SK-N-SH (cell line): ENCODE data around the gene HEG1. TPM values are rescaled to one million over a fixed set of nuclear protein-coding genes. Genes with fewer than 3 reads are reported as not detected.

Experiments used
- CTCF ChIA-PET: fragments of 300-600, 350-600 bp; formaldehyde crosslinking; extraction: SDS; loops from one replicate; lab custom pipeline; 2021; lab: Yijun Ruan, JAX
- POLR2A ChIA-PET: fragments of 350-600 bp; sonication (Branson Sonifier 250); formaldehyde crosslinking; extraction: SDS; loops from one replicate; lab custom pipeline; 2020; ENCODE audit warnings: antibody characterized with exemption, inconsistent platforms; lab: Yijun Ruan, JAX
- DNase-seq: peaks from one replicate; pipeline ENCODE4 v3.0.0; 2012
- H2AFZ ChIP-seq: fragments of 200-600 bp; sonication (generic); 2 replicates; pipeline ENCODE4 v1.8.1; 2016; ENCODE audit warnings: antibody characterized with exemption, mild to moderate bottlenecking, low read depth
- H3F3A ChIP-seq: fragments of 200-600 bp; sonication (generic); replicated peaks from 2 replicates; pipeline ENCODE3; 2016; ENCODE audit warnings: antibody characterized with exemption, mild to moderate bottlenecking; ENCODE audit not compliant: insufficient read depth
- H3K27ac ChIP-seq, 2 experiments: fragments of 200-500 bp in 1 of 2; fragments of 200-600 bp in 1 of 2; sonication (Bioruptor generic) in 1 of 2; sonication (generic), shearing (Covaris generic) in 1 of 2; 2 replicates each; pipeline versions ENCODE4 v1.5.1 to v1.6.1; 2014 to 2016; ENCODE audit warnings: low read depth in 2 of 2, inconsistent platforms in 1 of 2, low read length in 1 of 2, mild to moderate bottlenecking in 1 of 2, mixed read lengths in 1 of 2
- H3K27me3 ChIP-seq: fragments of 200-600 bp; sonication (generic), shearing (Covaris generic); 2 replicates; pipeline ENCODE4 v1.6.1; 2016; ENCODE audit warnings: mixed run types; ENCODE audit not compliant: insufficient read depth
- H3K36me3 ChIP-seq, 2 experiments: fragments of 200-500 bp in 1 of 2; fragments of 200-600 bp in 1 of 2; sonication (Bioruptor generic) in 1 of 2; sonication (generic) in 1 of 2; replicated peaks in 1 of 2; 2 replicates each; pipeline versions ENCODE3 to v1.5.1; 2014 to 2016; ENCODE audit warnings: low read length in 1 of 2, mild to moderate bottlenecking in 1 of 2; ENCODE audit not compliant: insufficient read depth in 2 of 2, control insufficient read depth in 1 of 2
- H3K4me1 ChIP-seq, 2 experiments: fragments of 200-500 bp in 1 of 2; fragments of 200-600 bp in 1 of 2; sonication (Bioruptor generic) in 1 of 2; sonication (generic), shearing (Covaris generic) in 1 of 2; 2 replicates each; pipeline versions ENCODE4 v1.5.1 to v1.6.1; 2014 to 2016; ENCODE audit warnings: low read depth in 1 of 2, low read length in 1 of 2, mixed run types in 1 of 2; ENCODE audit not compliant: insufficient read depth in 2 of 2, control insufficient read depth in 1 of 2
- H3K4me2 ChIP-seq: fragments of 200-600 bp; sonication (generic), shearing (Covaris generic); 2 replicates; pipeline ENCODE4 v1.6.1; 2017; ENCODE audit warnings: mixed run types
- H3K4me3 ChIP-seq, 2 experiments: fragments of 200-500 bp in 1 of 2; fragments of 200-600 bp in 1 of 2; sonication (Bioruptor generic) in 1 of 2; sonication (generic), shearing (Covaris generic) in 1 of 2; 2 replicates each; pipeline versions ENCODE4 v1.5.1 to v1.8.1; 2014 to 2016; ENCODE audit warnings: low read depth in 2 of 2, inconsistent platforms in 1 of 2, low read length in 1 of 2, mild to moderate bottlenecking in 1 of 2, mixed read lengths in 1 of 2, moderate library complexity in 1 of 2
- H3K79me2 ChIP-seq: fragments of 200-600 bp; sonication (generic); 2 replicates; pipeline ENCODE4 v1.8.1; 2017; ENCODE audit warnings: mild to moderate bottlenecking; ENCODE audit not compliant: insufficient read depth
- H3K9ac ChIP-seq: fragments of 200-600 bp; sonication (generic); 2 replicates; pipeline ENCODE4 v1.6.1; 2017; ENCODE audit warnings: mixed run types
- H3K9me2 ChIP-seq: fragments of 200-600 bp; sonication (generic); 2 replicates; pipeline ENCODE4 v1.6.1; 2017; ENCODE audit warnings: mixed run types
- H3K9me3 ChIP-seq: fragments of 200-600 bp; sonication (generic); 2 replicates; pipeline ENCODE4 v1.6.1; 2017; ENCODE audit warnings: mixed run types, mild to moderate bottlenecking, moderate library complexity
- H4K20me1 ChIP-seq: fragments of 200-600 bp; sonication (generic); 2 replicates; pipeline ENCODE4 v1.6.1; 2017; ENCODE audit warnings: mild to moderate bottlenecking, mixed run types; ENCODE audit not compliant: insufficient read depth
- CHD2 ChIP-seq: fragments of 150-350 bp; IDR thresholded peaks from 2 replicates; pipeline ENCODE4 v1.6.1; 2018; ENCODE audit warnings: low read length; ENCODE audit not compliant: partially characterized antibody
- ELF1 ChIP-seq: IDR thresholded peaks from 2 replicates; pipeline ENCODE4 v1.4.0; 2012
- FOXM1 ChIP-seq: IDR thresholded peaks from 2 replicates; pipeline ENCODE4 v1.4.0; 2012; ENCODE audit warnings: low read depth, mild to moderate bottlenecking
- GABPA ChIP-seq: IDR thresholded peaks from 2 replicates; pipeline ENCODE4 v1.4.0; 2012; ENCODE audit warnings: low read depth, mild to moderate bottlenecking
- GATA2 ChIP-seq: sonication (generic); formaldehyde crosslinking; IDR thresholded peaks from 2 replicates; pipeline ENCODE4 v1.5.0; 2020; ENCODE audit warnings: mild to moderate bottlenecking, missing genetic modification reagents
- MXI1 ChIP-seq: IDR thresholded peaks from 2 replicates; pipeline ENCODE4 v1.6.1; 2012; ENCODE audit warnings: mild to moderate bottlenecking, low read depth, low read length, improper control_type of control experiment
- RCOR1 ChIP-seq: fragments of 150-350 bp; IDR thresholded peaks from 2 replicates; pipeline ENCODE4 v1.6.1; 2017; ENCODE audit warnings: antibody characterized with exemption, low read length
- TAF1 ChIP-seq: IDR thresholded peaks from 2 replicates; pipeline ENCODE4 v1.6.1; 2012; ENCODE audit warnings: low read depth, mild to moderate bottlenecking, low read length, moderate library complexity, borderline replicate concordance
- TCF12 ChIP-seq: IDR thresholded peaks from 2 replicates; pipeline ENCODE4 v1.4.0; 2012
- WGBS: methylation state at CpG from one replicate; pipeline ENCODE4 v1.1.6; 2017; ENCODE audit warnings: low lambda C conversion rate; 5-methylcytosine and 5-hydroxymethylcytosine counted together
- polyA plus RNA-seq, 3 experiments: library from polyadenylated mRNA; depleted of rRNA; stranded (reverse); fragments of >200 nt; gene quantifications; 2 replicates each; pipeline ENCODE4 v1.2.3, GENCODE V29; 2012
- TF ChIP-seq, protein P1 (sequence below): IDR thresholded peaks from 2 replicates; pipeline ENCODE4 v1.4.0; 2012; ENCODE audit warnings: low read depth, borderline replicate concordance
- TF ChIP-seq, protein P2 (sequence below): IDR thresholded peaks from 2 replicates; pipeline ENCODE4 v1.4.0; 2012; ENCODE audit warnings: low read depth, borderline replicate concordance
- TF ChIP-seq, protein P3 (sequence below): IDR thresholded peaks from 2 replicates; pipeline ENCODE4 v1.6.1; 2012; ENCODE audit warnings: mild to moderate bottlenecking, low read depth, low read length, moderate library complexity

The HEG1 gene
- polyA plus RNA-seq, 1 of the 3 experiments (the other 2 are of a cell fraction), result 27.7 TPM

GRCh38 chr3:125001557-125002413 is 54.0 kb downstream of the HEG1 start:
- Histone ChIP-seq H3K79me2 (peaks cover 4% of the 10 kb centered on the region; the same call in 1 of the 2 replicates), H3K36me3 (peaks cover 59 to 85% of the 10 kb centered on the region in 2 experiments), H3K4me3 (no peak overlapping the region), H2AFZ (no peak overlapping the region), H3K4me1 (peaks cover 0 to 42% of the 10 kb centered on the region in 2 experiments; a peak in 2 of 4 replicates), H3K27ac (no peak overlapping the region), H4K20me1 (no peaks in the 10 kb centered on the region), H3F3A (peaks cover 4% of the 10 kb centered on the region), H3K9me3 (no peaks in the 10 kb centered on the region), H3K9me2 (no peaks in the 10 kb centered on the region), H3K9ac (no peak overlapping the region), H3K27me3 (no peaks in the 10 kb centered on the region), H3K4me2 (no peak overlapping the region)
- ChIA-PET POLR2A (no interaction called here), CTCF (interaction anchor here (1.4 kb wide), 2 partner anchors 434 to 437 kb away, joined by 3 read pairs; no protein-coding TSS in a partner anchor)
- 96% methylated on average over 9 of the region's 12 CpGs for WGBS
- TF ChIP-seq, protein P1, sequence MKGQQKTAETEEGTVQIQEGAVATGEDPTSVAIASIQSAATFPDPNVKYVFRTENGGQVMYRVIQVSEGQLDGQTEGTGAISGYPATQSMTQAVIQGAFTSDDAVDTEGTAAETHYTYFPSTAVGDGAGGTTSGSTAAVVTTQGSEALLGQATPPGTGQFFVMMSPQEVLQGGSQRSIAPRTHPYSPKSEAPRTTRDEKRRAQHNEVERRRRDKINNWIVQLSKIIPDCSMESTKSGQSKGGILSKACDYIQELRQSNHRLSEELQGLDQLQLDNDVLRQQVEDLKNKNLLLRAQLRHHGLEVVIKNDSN, result no peak
- TF ChIP-seq, protein P2, sequence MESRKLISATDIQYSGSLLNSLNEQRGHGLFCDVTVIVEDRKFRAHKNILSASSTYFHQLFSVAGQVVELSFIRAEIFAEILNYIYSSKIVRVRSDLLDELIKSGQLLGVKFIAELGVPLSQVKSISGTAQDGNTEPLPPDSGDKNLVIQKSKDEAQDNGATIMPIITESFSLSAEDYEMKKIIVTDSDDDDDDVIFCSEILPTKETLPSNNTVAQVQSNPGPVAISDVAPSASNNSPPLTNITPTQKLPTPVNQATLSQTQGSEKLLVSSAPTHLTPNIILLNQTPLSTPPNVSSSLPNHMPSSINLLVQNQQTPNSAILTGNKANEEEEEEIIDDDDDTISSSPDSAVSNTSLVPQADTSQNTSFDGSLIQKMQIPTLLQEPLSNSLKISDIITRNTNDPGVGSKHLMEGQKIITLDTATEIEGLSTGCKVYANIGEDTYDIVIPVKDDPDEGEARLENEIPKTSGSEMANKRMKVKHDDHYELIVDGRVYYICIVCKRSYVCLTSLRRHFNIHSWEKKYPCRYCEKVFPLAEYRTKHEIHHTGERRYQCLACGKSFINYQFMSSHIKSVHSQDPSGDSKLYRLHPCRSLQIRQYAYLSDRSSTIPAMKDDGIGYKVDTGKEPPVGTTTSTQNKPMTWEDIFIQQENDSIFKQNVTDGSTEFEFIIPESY, result no peak
- TF ChIP-seq MXI1 (no peak), TAF1 (no peak), TCF12 (no peak), RCOR1 (no peak), GATA2 (CRISPR knock-in tag) (no peak), ELF1 (no peak), FOXM1 (no peak), CHD2 (no peak), GABPA (no peak)
- TF ChIP-seq, protein P3, sequence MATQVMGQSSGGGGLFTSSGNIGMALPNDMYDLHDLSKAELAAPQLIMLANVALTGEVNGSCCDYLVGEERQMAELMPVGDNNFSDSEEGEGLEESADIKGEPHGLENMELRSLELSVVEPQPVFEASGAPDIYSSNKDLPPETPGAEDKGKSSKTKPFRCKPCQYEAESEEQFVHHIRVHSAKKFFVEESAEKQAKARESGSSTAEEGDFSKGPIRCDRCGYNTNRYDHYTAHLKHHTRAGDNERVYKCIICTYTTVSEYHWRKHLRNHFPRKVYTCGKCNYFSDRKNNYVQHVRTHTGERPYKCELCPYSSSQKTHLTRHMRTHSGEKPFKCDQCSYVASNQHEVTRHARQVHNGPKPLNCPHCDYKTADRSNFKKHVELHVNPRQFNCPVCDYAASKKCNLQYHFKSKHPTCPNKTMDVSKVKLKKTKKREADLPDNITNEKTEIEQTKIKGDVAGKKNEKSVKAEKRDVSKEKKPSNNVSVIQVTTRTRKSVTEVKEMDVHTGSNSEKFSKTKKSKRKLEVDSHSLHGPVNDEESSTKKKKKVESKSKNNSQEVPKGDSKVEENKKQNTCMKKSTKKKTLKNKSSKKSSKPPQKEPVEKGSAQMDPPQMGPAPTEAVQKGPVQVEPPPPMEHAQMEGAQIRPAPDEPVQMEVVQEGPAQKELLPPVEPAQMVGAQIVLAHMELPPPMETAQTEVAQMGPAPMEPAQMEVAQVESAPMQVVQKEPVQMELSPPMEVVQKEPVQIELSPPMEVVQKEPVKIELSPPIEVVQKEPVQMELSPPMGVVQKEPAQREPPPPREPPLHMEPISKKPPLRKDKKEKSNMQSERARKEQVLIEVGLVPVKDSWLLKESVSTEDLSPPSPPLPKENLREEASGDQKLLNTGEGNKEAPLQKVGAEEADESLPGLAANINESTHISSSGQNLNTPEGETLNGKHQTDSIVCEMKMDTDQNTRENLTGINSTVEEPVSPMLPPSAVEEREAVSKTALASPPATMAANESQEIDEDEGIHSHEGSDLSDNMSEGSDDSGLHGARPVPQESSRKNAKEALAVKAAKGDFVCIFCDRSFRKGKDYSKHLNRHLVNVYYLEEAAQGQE, result no peak
- no peak for DNase-seq
